CD4-positive, CD25-positive, alpha-beta regulatory T cell (primary cell): ENCODE data around the gene TCF4. TPM values are rescaled to one million over a fixed set of nuclear protein-coding genes. Genes with fewer than 3 reads are reported as not detected.

Experiments
- ATAC-seq, 2 donors: fragments of 150-1000 bp; cut with Tn5 transposase; one replicate each; pipeline ENCODE4 v1.10.0; 2021; ENCODE audit warnings: low read depth in 2 of 2, moderate number of reproducible peaks in 2 of 2, moderate library complexity in 1 of 2
- DNase-seq, 3 donors: peaks; one replicate each; pipeline versions ENCODE4 v3.0.0 to v3.0.0-alpha.2; 2012 to 2022; ENCODE audit warnings: mixed read lengths in 1 of 3
- H3K27ac ChIP-seq: one replicate; pipeline ENCODE4 v1.7.0; 2013; ENCODE audit warnings: mild to moderate bottlenecking, low read length; ENCODE audit not compliant: insufficient read depth, poor library complexity, severe bottlenecking
- H3K27me3 ChIP-seq: one replicate; pipeline ENCODE4 v1.7.0; 2013; ENCODE audit warnings: low read length; ENCODE audit not compliant: control insufficient read depth, insufficient read depth
- H3K36me3 ChIP-seq: one replicate; pipeline ENCODE4 v1.7.0; 2013; ENCODE audit warnings: mild to moderate bottlenecking, low read length, moderate library complexity; ENCODE audit not compliant: control insufficient read depth, insufficient read depth
- H3K4me1 ChIP-seq: 2 replicates; pipeline ENCODE4 v1.7.0; 2013; ENCODE audit warnings: mild to moderate bottlenecking, low read length; ENCODE audit not compliant: insufficient read depth, control insufficient read depth, poor library complexity, severe bottlenecking
- H3K4me3 ChIP-seq: one replicate; pipeline ENCODE4 v1.7.0; 2013; ENCODE audit warnings: low read depth, mild to moderate bottlenecking, low read length, moderate library complexity
- H3K9me3 ChIP-seq, 2 experiments: 1 replicate in 1 of 2; 2 replicates in 1 of 2; pipeline ENCODE4 v1.7.0; 2013; ENCODE audit warnings: low read length in 2 of 2, mild to moderate bottlenecking in 1 of 2, moderate library complexity in 1 of 2; ENCODE audit not compliant: control insufficient read depth in 2 of 2
- H3K27ac Mint-ChIP-seq, 3 donors: one replicate each; pipeline ENCODE4 v1.8.0; 2020 to 2022; ENCODE audit warnings: mild to moderate bottlenecking in 3 of 3, mixed read lengths in 3 of 3, moderate library complexity in 2 of 3
- H3K27me3 Mint-ChIP-seq: one replicate; pipeline ENCODE4 v1.8.0; 2022; ENCODE audit warnings: mild to moderate bottlenecking, mixed read lengths
- H3K36me3 Mint-ChIP-seq: one replicate; pipeline ENCODE4 v1.8.0; 2020; ENCODE audit warnings: mixed read lengths
- H3K4me1 Mint-ChIP-seq, 4 donors: one replicate each; pipeline ENCODE4 v1.8.0; 2020 to 2022; ENCODE audit warnings: mixed read lengths in 4 of 4, mild to moderate bottlenecking in 1 of 4
- H3K4me3 Mint-ChIP-seq, 4 donors: one replicate each; pipeline ENCODE4 v1.8.0; 2020 to 2022; ENCODE audit warnings: mild to moderate bottlenecking in 4 of 4, mixed read lengths in 4 of 4, moderate library complexity in 3 of 4
- H3K9me3 Mint-ChIP-seq, 7 donors: one replicate each; pipeline ENCODE4 v1.8.0; 2020 to 2022; ENCODE audit warnings: mixed read lengths in 7 of 7, mild to moderate bottlenecking in 3 of 7, moderate library complexity in 2 of 7
- polyA plus RNA-seq, 4 donors: library from polyadenylated mRNA; unstranded; fragments of 300-500 nt; fragmentation: Illumina TruSeq; gene quantifications; one replicate each; pipeline ENCODE4 v1.2.3, GENCODE V29; 2021
- total RNA-seq: library from RNA; stranded (reverse); gene quantifications from one replicate; pipeline ENCODE4 v1.2.3, GENCODE V29; 2022

Gene TCF4
- total and polyA plus RNA-seq, 5 donors from 2014 or later: 0.06 to 2.4 (median 0.92) TPM

- Mint-ChIP-seq H3K4me3 (no peak overlapping the region), H3K27me3 (peaks cover 7% of the 10 kb centered on the region), H3K27ac (no peak overlapping the region), H3K4me1 (no peaks in the 10 kb centered on the region), H3K36me3 (no peaks in the 10 kb centered on the region), H3K9me3 (no peaks in the 10 kb centered on the region)
- Histone ChIP-seq H3K36me3 (no peaks in the 10 kb centered on the region), H3K27me3 (no peaks in the 10 kb centered on the region), H3K4me3 (no peak overlapping the region), H3K4me1 (no peaks in the 10 kb centered on the region), H3K9me3 (no peaks in the 10 kb centered on the region), H3K27ac (no peak overlapping the region)
- DNase-seq: no peak
- ATAC-seq: no peak
Measured at GRCh38 chr18:55309249-55309648, 278.7 kb downstream of the TCF4 start.

- Mint-ChIP-seq H3K36me3 (no peaks in the 10 kb centered on the region), H3K9me3 (peaks cover 0 to 2% (median 0%) of the 10 kb centered on the region in 7 donors), H3K4me3 (no peak overlapping the region), H3K4me1 (no peaks in the 10 kb centered on the region), H3K27me3 (no peaks in the 10 kb centered on the region), H3K27ac (no peak overlapping the region)
- Histone ChIP-seq H3K9me3 (no peaks in the 10 kb centered on the region), H3K36me3 (no peaks in the 10 kb centered on the region), H3K27ac (no peak overlapping the region), H3K4me3 (no peak overlapping the region), H3K4me1 (no peaks in the 10 kb centered on the region), H3K27me3 (no peaks in the 10 kb centered on the region)
- ATAC-seq: no peak
- no peak for DNase-seq
Measured at GRCh38 chr18:55307505-55307904, 280.5 kb downstream of the TCF4 start.

- H3K36me3 Mint-ChIP-seq: no peaks in the 10 kb centered on the region
- Histone ChIP-seq H3K27ac (no peak overlapping the region), H3K4me1 (no peaks in the 10 kb centered on the region), H3K36me3 (no peaks in the 10 kb centered on the region), H3K27me3 (no peaks in the 10 kb centered on the region), H3K9me3 (no peaks in the 10 kb centered on the region), H3K4me3 (no peak overlapping the region)
- H3K9me3 Mint-ChIP-seq: peaks cover 0 to 3% (median 0%) of the 10 kb centered on the region in 7 donors
- DNase-seq (no peak), ATAC-seq (no peak)
- no peak overlapping the region for H3K4me3 Mint-ChIP-seq
- H3K27me3 Mint-ChIP-seq: no peaks in the 10 kb centered on the region
- no peak overlapping the region for H3K27ac Mint-ChIP-seq
- H3K4me1 Mint-ChIP-seq: no peaks in the 10 kb centered on the region
Measured at GRCh38 chr18:55306359-55307024, 281.5 kb downstream of the TCF4 start.

GRCh38 chr18:55302167-55302833 is 285.7 kb downstream of the TCF4 start:
- DNase-seq: no peak
- Mint-ChIP-seq H3K4me1 (no peaks in the 10 kb centered on the region), H3K4me3 (no peak overlapping the region), H3K9me3 (peaks cover 0 to 6% (median 1%) of the 10 kb centered on the region in 7 donors), H3K27me3 (no peaks in the 10 kb centered on the region), H3K36me3 (no peaks in the 10 kb centered on the region), H3K27ac (no peak overlapping the region)
- Histone ChIP-seq H3K4me3 (no peak overlapping the region), H3K4me1 (no peaks in the 10 kb centered on the region), H3K9me3 (no peaks in the 10 kb centered on the region), H3K27ac (no peak overlapping the region), H3K27me3 (no peaks in the 10 kb centered on the region), H3K36me3 (no peaks in the 10 kb centered on the region)
- ATAC-seq: no peak

GRCh38 chr18:55301824-55302166 is 286.2 kb downstream of the TCF4 start:
- no peaks in the 10 kb centered on the region for H3K36me3 ChIP-seq
- DNase-seq (no peak), ATAC-seq (no peak)
- H3K4me1 Mint-ChIP-seq: no peaks in the 10 kb centered on the region
- no peaks in the 10 kb centered on the region for H3K9me3 ChIP-seq
- no peak overlapping the region for H3K27ac Mint-ChIP-seq
- no peaks in the 10 kb centered on the region for H3K27me3 ChIP-seq
- no peaks in the 10 kb centered on the region for H3K36me3 Mint-ChIP-seq
- no peaks in the 10 kb centered on the region for H3K27me3 Mint-ChIP-seq
- no peak overlapping the region for H3K4me3 Mint-ChIP-seq
- no peak overlapping the region for H3K4me3 ChIP-seq
- H3K9me3 Mint-ChIP-seq: peaks cover 0 to 6% (median 1%) of the 10 kb centered on the region in 7 donors
- H3K4me1 ChIP-seq: no peaks in the 10 kb centered on the region
- no peak overlapping the region for H3K27ac ChIP-seq

GRCh38 chr18:55300936-55301531 is 287.0 kb downstream of the TCF4 start:
- H3K27me3 Mint-ChIP-seq: no peaks in the 10 kb centered on the region
- H3K4me1 Mint-ChIP-seq: no peaks in the 10 kb centered on the region
- Histone ChIP-seq H3K9me3 (no peaks in the 10 kb centered on the region), H3K27ac (no peak overlapping the region), H3K4me1 (no peaks in the 10 kb centered on the region), H3K4me3 (no peak overlapping the region), H3K36me3 (no peaks in the 10 kb centered on the region), H3K27me3 (no peaks in the 10 kb centered on the region)
- no peak for DNase-seq
- no peaks in the 10 kb centered on the region for H3K36me3 Mint-ChIP-seq
- ATAC-seq: no peak
- peaks cover 0 to 6% (median 1%) of the 10 kb centered on the region in 7 donors for H3K9me3 Mint-ChIP-seq
- H3K4me3 Mint-ChIP-seq: no peak overlapping the region
- no peak overlapping the region for H3K27ac Mint-ChIP-seq

- H3K9me3 ChIP-seq: no peaks in the 10 kb centered on the region
- Mint-ChIP-seq H3K27me3 (no peaks in the 10 kb centered on the region), H3K36me3 (no peaks in the 10 kb centered on the region), H3K27ac (no peak overlapping the region), H3K4me3 (no peak overlapping the region), H3K4me1 (no peaks in the 10 kb centered on the region), H3K9me3 (peaks cover 0 to 6% (median 1%) of the 10 kb centered on the region in 7 donors)
- H3K27me3 ChIP-seq: no peaks in the 10 kb centered on the region
- H3K36me3 ChIP-seq: no peaks in the 10 kb centered on the region
- ATAC-seq (no peak), DNase-seq (no peak)
- no peak overlapping the region for H3K27ac ChIP-seq
- no peak overlapping the region for H3K4me3 ChIP-seq
- H3K4me1 ChIP-seq: no peaks in the 10 kb centered on the region
Measured at GRCh38 chr18:55300421-55300935, 287.5 kb downstream of the TCF4 start.
